PC-3 (cell line): ENCODE results near the gene ZBTB24. TPM values are rescaled to one million over a fixed set of nuclear protein-coding genes. Genes with fewer than 3 reads are reported as not detected.

Source experiments
- ATAC-seq: fragments of 200-7000 bp; cut with Tn5 transposase; 2 replicates; pipeline ENCODE4 v1.9.1; 2020; ENCODE audit warnings: mild to moderate bottlenecking, moderate library complexity
- BruUV-seq: library from RNA; stranded (reverse); fragments of 400-500 nt; replicated peaks from 2 replicates; lab custom pipeline; 2021; lab: Mats Ljungman, UMichigan
- CTCF ChIA-PET: fragments of 300-600 bp; sonication (Branson Sonifier 250); formaldehyde crosslinking; loops from one replicate; lab custom pipeline; 2022; ENCODE audit warnings: antibody characterized with exemption; lab: Charles Lee
- POLR2A ChIA-PET: fragments of 300-600 bp; sonication (Branson Sonifier 250); formaldehyde crosslinking; loops from one replicate; lab custom pipeline; 2022; ENCODE audit warnings: antibody characterized with exemption; ENCODE audit not compliant: unreplicated experiment; lab: Charles Lee
- DNase-seq: peaks from one replicate; pipeline ENCODE4 v3.0.0-alpha.2; 2015
- H2AFZ ChIP-seq: fragments of 300-600 bp; sonication (generic); 2 replicates; pipeline ENCODE4 v1.6.0; 2016; ENCODE audit warnings: antibody characterized with exemption, low read length
- H3F3A ChIP-seq: fragments of 300-600 bp; sonication (generic); one replicate; pipeline ENCODE4 v1.6.0; 2017; ENCODE audit warnings: antibody characterized with exemption, low read length, control low read depth, mild to moderate bottlenecking; ENCODE audit not compliant: unreplicated experiment
- H3K27ac ChIP-seq: fragments of 300-600 bp; sonication (generic); 2 replicates; pipeline ENCODE4 v1.5.1; 2016; ENCODE audit warnings: mild to moderate bottlenecking, low read length
- H3K27me3 ChIP-seq: fragments of 300-600 bp; sonication (generic); 2 replicates; pipeline ENCODE4 v1.6.1; 2016; ENCODE audit warnings: low read length, mixed read lengths
- H3K36me3 ChIP-seq: fragments of 300-600 bp; sonication (generic); 2 replicates; pipeline ENCODE4 v1.6.1; 2016; ENCODE audit warnings: low read depth, mixed run types, low read length, mixed read lengths
- H3K4me1 ChIP-seq: fragments of 300-600 bp; sonication (generic); 2 replicates; pipeline ENCODE4 v1.5.1; 2016; ENCODE audit warnings: low read length; ENCODE audit not compliant: insufficient read depth
- H3K4me2 ChIP-seq: fragments of 300-600 bp; sonication (generic); 2 replicates; pipeline ENCODE4 v1.6.0; 2016; ENCODE audit warnings: low read length
- H3K4me3 ChIP-seq: fragments of 300-600 bp; sonication (generic); 2 replicates; pipeline ENCODE4 v1.5.1; 2016; ENCODE audit warnings: mild to moderate bottlenecking, low read length, mixed read lengths
- H3K79me2 ChIP-seq: fragments of 300-600 bp; sonication (generic); 2 replicates; pipeline ENCODE4 v1.6.1; 2017; ENCODE audit warnings: low read length, mixed read lengths
- H3K9ac ChIP-seq: fragments of 300-600 bp; sonication (generic); 2 replicates; pipeline ENCODE4 v1.6.0; 2016; ENCODE audit warnings: mild to moderate bottlenecking, low read length
- H3K9me2 ChIP-seq: fragments of 300-600 bp; sonication (generic); replicated peaks from 2 replicates; pipeline ENCODE4 v1.6.1; 2016; ENCODE audit warnings: mixed run types, low read length, mixed read lengths
- H3K9me3 ChIP-seq: fragments of 300-600 bp; sonication (generic); 2 replicates; pipeline ENCODE4 v1.6.1; 2016; ENCODE audit warnings: low read length, mixed read lengths
- H4K20me1 ChIP-seq: fragments of 300-600 bp; sonication (generic); 2 replicates; pipeline ENCODE4 v1.6.1; 2016; ENCODE audit warnings: low read length, mixed read lengths
- EZH2 ChIP-seq: fragments of 300-600 bp; sonication (generic); IDR thresholded peaks from one replicate; pipeline ENCODE4 v1.6.1; 2017; ENCODE audit warnings: antibody characterized with exemption, mild to moderate bottlenecking, low read length; ENCODE audit not compliant: unreplicated experiment
- EZH2phosphoT487 ChIP-seq: fragments of 300-600 bp; sonication (generic); IDR thresholded peaks from 2 replicates; pipeline ENCODE4 v1.6.1; 2018; ENCODE audit warnings: mild to moderate bottlenecking, antibody characterized with exemption, low read length, borderline replicate concordance
- intact Hi-C: fragments of 100-400 bp; cut with micrococcal nuclease; formaldehyde crosslinking; loops from 2 replicates; pipeline ENCODE4 v1.9.0; 2023
- total RNA-seq: library from RNA; depleted of rRNA; stranded (reverse); fragments of >200 nt; gene quantifications from 2 replicates; pipeline ENCODE4 v1.2.3, GENCODE V29; 2014
- TF ChIP-seq, protein P1 (sequence below): fragments of 300-600 bp; sonication (generic); conservative IDR thresholded peaks from 2 replicates; pipeline ENCODE4 v1.5.1; 2017; ENCODE audit warnings: antibody characterized with exemption, low read depth, mild to moderate bottlenecking, low read length

Gene ZBTB24
- total RNA-seq, 1 experiment from 2014 or later = 6.1 TPM

DNA sequence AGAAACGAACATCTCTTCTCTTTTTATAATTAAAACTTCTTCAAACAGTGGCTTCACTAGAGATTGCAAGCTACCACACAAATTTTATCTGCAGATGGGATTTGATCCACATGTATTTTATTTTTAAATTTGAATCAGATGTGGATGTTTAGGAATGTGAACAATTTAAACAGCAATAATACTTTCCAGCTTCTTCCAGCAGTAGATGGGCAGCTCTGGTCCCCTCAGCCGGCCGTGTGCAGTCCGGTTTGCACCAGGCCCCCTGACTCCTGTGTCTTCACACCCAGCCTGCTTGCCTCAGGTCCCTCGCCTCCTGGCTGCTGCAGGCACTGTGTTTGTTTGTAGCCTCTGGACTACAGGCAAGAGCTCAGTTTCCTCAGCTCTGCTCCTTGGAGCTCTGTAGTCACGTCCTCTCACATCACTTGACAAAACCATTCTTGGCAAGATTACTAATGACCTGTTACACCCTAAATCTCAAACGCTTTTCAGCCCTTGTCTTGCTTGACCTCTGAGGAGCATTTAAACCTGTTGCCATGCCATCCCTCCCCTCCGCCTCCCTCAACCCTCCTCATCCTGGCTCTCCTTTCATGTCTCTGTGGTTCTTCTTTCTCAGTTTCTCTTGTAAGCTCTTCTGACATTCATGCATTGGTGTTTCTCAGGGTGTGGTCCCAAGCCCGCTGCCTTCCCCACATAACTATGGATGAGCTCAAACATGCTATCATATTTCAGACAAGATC is 13.2 kb upstream of the ZBTB24 start:
- ChIA-PET POLR2A (no interaction called here), CTCF (no interaction called here)
- intact Hi-C loops = no loop called here
- no peak overlapping the region for H3K27ac ChIP-seq
- H3K4me2 ChIP-seq = no peak overlapping the region
- H3K27me3 ChIP-seq = no peaks in the 10 kb centered on the region
- H3K4me1 ChIP-seq = peaks cover 9% of the 10 kb centered on the region
- BruUV-seq = no TSS peak
- H3K79me2 ChIP-seq = no peaks in the 10 kb centered on the region
- H3F3A ChIP-seq = no peaks in the 10 kb centered on the region
- no peak overlapping the region for H3K4me3 ChIP-seq
- no peak for TF ChIP-seq EZH2
- TF ChIP-seq EZH2phosphoT487 = no peak
- TF ChIP-seq, protein P1, sequence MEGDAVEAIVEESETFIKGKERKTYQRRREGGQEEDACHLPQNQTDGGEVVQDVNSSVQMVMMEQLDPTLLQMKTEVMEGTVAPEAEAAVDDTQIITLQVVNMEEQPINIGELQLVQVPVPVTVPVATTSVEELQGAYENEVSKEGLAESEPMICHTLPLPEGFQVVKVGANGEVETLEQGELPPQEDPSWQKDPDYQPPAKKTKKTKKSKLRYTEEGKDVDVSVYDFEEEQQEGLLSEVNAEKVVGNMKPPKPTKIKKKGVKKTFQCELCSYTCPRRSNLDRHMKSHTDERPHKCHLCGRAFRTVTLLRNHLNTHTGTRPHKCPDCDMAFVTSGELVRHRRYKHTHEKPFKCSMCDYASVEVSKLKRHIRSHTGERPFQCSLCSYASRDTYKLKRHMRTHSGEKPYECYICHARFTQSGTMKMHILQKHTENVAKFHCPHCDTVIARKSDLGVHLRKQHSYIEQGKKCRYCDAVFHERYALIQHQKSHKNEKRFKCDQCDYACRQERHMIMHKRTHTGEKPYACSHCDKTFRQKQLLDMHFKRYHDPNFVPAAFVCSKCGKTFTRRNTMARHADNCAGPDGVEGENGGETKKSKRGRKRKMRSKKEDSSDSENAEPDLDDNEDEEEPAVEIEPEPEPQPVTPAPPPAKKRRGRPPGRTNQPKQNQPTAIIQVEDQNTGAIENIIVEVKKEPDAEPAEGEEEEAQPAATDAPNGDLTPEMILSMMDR = no peak
- ATAC-seq (no peak), DNase-seq (no peak)
- H4K20me1 ChIP-seq = no peaks in the 10 kb centered on the region
- H2AFZ ChIP-seq = no peak overlapping the region
- no peaks in the 10 kb centered on the region for H3K9me2 ChIP-seq
- H3K9ac ChIP-seq = no peak overlapping the region
- H3K36me3 ChIP-seq = no peaks in the 10 kb centered on the region
- no peaks in the 10 kb centered on the region for H3K9me3 ChIP-seq

DNA sequence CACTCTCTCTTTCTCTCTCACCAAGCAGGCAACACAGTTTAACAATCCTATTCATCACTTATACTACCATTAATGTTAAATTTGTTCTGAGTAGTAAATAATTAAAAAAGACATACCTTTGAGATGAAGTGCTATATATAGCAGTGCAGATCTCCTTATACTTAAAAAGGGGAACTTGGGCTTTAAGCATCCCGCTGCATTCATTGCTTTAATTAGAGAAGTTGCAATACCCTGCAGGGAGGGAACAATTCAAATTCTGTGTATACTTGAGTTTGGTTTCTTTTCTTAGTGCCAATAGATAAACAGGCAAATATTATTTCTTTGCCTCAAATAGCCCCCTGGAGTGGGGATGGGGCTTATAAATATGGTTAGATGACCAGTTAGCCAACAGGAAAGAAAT is 10.8 kb upstream of the ZBTB24 start:
- TF ChIP-seq EZH2phosphoT487 (no peak), EZH2 (no peak)
- TF ChIP-seq, protein P1 = no peak
- no peaks in the 10 kb centered on the region for H3K9me2 ChIP-seq
- no peak overlapping the region for H3K4me3 ChIP-seq
- H3K27me3 ChIP-seq = no peaks in the 10 kb centered on the region
- no peaks in the 10 kb centered on the region for H3K9me3 ChIP-seq
- H3K4me1 ChIP-seq = peaks cover 11% of the 10 kb centered on the region
- no peak overlapping the region for H2AFZ ChIP-seq
- H3K4me2 ChIP-seq = no peak overlapping the region
- no peak overlapping the region for H3K27ac ChIP-seq
- H4K20me1 ChIP-seq = no peaks in the 10 kb centered on the region
- intact Hi-C loops = no loop called here
- BruUV-seq = no TSS peak
- H3F3A ChIP-seq = no peaks in the 10 kb centered on the region
- H3K36me3 ChIP-seq = no peaks in the 10 kb centered on the region
- POLR2A ChIA-PET = no interaction called here
- CTCF ChIA-PET = no interaction called here
- no peak for DNase-seq
- H3K9ac ChIP-seq = no peak overlapping the region
- no peak for ATAC-seq
- H3K79me2 ChIP-seq = no peaks in the 10 kb centered on the region
